NCI-H345 (cell line): ENCODE results near the gene LCNL1.

Experiments used
- DNase-seq: peaks from one replicate; lab custom pipeline; 2025; lab: John Stamatoyannopoulos, UW

The LCNL1 gene

GRCh38 chr9:136947028-136947891 lies 35.5 kb upstream of the LCNL1 start:
- no peak for DNase-seq

- no peak for DNase-seq
Measured at GRCh38 chr9:136947955-136948510, 34.8 kb upstream of the LCNL1 start.

- DNase-seq, result no peak
Measured at GRCh38 chr9:136949239-136949816, 33.5 kb upstream of the LCNL1 start.

GRCh38 chr9:136949817-136950655 lies 32.8 kb upstream of the LCNL1 start:
- DNase-seq, result peak; percentile 96

- peak; percentile 16 for DNase-seq
Measured at GRCh38 chr9:136950656-136951276, 32.0 kb upstream of the LCNL1 start.

- DNase-seq, result no peak
Measured at GRCh38 chr9:136951541-136952320, 31.1 kb upstream of the LCNL1 start, which contains the start of gene LCN12. Gene LCN12, plus strand, starts transcription at chr9:136952273. Its CDS starts 55 bp downstream, at chr9:136952328.

- DNase-seq, result no peak
Measured at GRCh38 chr9:136952321-136952850, 30.4 kb upstream of the LCNL1 start.

GRCh38 chr9:136952876-136953770 lies 29.7 kb upstream of the LCNL1 start:
- no peak for DNase-seq

GRCh38 chr9:136953771-136954269 lies 29.0 kb upstream of the LCNL1 start:
- DNase-seq, result no peak

- DNase-seq, result no peak
Measured at GRCh38 chr9:136954270-136955083, 28.3 kb upstream of the LCNL1 start.

GRCh38 chr9:136955202-136955942 lies 27.4 kb upstream of the LCNL1 start:
- no peak for DNase-seq

- DNase-seq, result no peak
Measured at GRCh38 chr9:136955943-136956335, 26.9 kb upstream of the LCNL1 start.

GRCh38 chr9:136956604-136957003 lies 26.2 kb upstream of the LCNL1 start:
- no peak for DNase-seq

GRCh38 chr9:136957461-136957860 lies 25.3 kb upstream of the LCNL1 start:
- DNase-seq, result no peak

GRCh38 chr9:136957901-136958300 lies 24.9 kb upstream of the LCNL1 start:
- no peak for DNase-seq

GRCh38 chr9:136958473-136958872 lies 24.3 kb upstream of the LCNL1 start:
- DNase-seq, result no peak

GRCh38 chr9:136958898-136959850 lies 23.6 kb upstream of the LCNL1 start:
- DNase-seq, result no peak
